ENCODE measurements around the gene TMEM43. TPM values are rescaled to one million over a fixed set of nuclear protein-coding genes. Genes with fewer than 3 reads are reported as not detected.

Gene TMEM43
- polyA plus RNA-seq, 1 of the 3 experiments (the other 2 are of a cell fraction) = 105 TPM

DNA sequence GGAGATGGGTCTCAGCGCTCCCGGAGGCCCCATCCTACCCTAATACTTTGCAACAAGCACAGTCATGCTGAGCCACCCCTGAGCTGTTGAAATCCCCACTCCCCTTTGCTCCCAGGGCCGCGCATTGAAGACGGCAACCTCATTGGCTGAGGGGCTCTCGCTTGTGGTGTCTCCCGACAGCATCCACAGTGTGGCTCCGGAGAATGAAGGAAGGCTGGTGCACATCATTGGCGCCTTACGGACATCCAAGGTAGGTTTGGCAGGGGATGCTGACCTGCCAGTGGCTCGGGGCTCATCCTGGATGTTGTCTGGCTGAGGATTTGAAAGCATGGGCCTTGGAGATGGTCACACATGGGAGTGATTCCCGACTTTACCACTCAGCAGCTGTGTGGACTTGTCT, 5.9 kb downstream of the TMEM43 start (continued):
- TF ChIP-seq, protein P1, sequence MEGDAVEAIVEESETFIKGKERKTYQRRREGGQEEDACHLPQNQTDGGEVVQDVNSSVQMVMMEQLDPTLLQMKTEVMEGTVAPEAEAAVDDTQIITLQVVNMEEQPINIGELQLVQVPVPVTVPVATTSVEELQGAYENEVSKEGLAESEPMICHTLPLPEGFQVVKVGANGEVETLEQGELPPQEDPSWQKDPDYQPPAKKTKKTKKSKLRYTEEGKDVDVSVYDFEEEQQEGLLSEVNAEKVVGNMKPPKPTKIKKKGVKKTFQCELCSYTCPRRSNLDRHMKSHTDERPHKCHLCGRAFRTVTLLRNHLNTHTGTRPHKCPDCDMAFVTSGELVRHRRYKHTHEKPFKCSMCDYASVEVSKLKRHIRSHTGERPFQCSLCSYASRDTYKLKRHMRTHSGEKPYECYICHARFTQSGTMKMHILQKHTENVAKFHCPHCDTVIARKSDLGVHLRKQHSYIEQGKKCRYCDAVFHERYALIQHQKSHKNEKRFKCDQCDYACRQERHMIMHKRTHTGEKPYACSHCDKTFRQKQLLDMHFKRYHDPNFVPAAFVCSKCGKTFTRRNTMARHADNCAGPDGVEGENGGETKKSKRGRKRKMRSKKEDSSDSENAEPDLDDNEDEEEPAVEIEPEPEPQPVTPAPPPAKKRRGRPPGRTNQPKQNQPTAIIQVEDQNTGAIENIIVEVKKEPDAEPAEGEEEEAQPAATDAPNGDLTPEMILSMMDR (IDR thresholded peaks at IDR 0.05) = no peak

DNA sequence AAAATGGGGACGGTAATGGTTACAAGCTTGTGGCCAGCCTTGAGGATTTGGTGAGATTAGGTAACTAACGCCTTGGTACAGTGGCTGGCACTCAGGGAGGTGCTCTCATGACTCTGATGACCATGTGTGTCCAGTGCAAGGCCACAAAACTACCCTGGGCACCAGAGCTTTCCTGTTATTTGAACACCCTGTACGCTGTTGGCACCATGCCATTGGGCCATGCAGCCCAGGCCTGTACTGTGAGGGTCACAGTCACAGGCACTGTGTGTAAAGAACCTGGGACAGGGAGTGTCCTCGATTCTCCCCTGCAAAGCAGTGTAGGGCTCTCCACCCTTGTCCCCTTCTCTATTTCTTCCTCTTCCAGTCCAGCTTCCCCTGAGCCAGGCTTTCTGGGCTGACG, 6.3 kb downstream of the TMEM43 start:
- no peak overlapping the region for H3K27ac ChIP-seq (ENCODE audit: low read depth in 2 of 2, low read length in 1 of 2)
- H3K4me2 ChIP-seq = no peak overlapping the region
- CTCF ChIA-PET = interaction anchor here (1.9 kb wide), 1 partner anchor 234 kb away, joined by 11 read pairs; no protein-coding TSS in a partner anchor

DNA sequence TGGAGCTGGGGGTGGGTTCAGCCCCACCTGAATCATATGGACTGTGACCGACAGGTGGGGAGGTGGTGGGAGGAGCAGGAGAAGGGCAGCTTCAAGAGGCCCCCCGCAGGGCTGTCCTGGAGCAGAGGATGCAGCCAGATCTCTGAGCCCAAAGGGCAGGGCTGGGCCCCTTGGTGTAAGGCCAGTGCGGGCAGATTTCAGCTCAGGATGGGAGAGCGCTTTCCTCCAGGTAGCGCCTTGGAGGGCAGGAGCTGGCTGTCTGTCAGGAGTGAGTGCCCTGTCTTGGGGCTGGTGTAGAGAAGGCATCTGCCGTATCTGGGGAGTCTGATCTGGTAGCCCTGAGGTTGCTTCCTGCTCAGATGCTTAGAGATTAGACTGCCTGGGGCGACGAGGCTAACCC, 7.3 kb downstream of the TMEM43 start:
- POLR2A ChIA-PET = no interaction called here

More for the DNA sequence above, 6.3 kb downstream of the TMEM43 start:
- no peak for TF ChIP-seq RXRA (IDR thresholded peaks at IDR 0.05; ENCODE audit: borderline replicate concordance, low read depth)
- Histone ChIP-seq H3K36me3 (replicated peaks in 1 of 2; ENCODE audit: control insufficient read depth in 1 of 2, insufficient read depth in 2 of 2, low read length in 1 of 2) (peaks cover 45 to 88% of the 10 kb centered on the region in 2 experiments), H3K27me3 (ENCODE audit: insufficient read depth) (no peaks in the 10 kb centered on the region), H3F3A (replicated peaks; ENCODE audit: insufficient read depth) (peaks cover 7% of the 10 kb centered on the region), H2AFZ (ENCODE audit: low read depth) (no peak overlapping the region), H3K79me2 (ENCODE audit: insufficient read depth) (peaks cover 47% of the 10 kb centered on the region), H4K20me1 (ENCODE audit: insufficient read depth) (peaks cover 33% of the 10 kb centered on the region), H3K4me3 (ENCODE audit: low read depth in 2 of 2, low read length in 1 of 2) (no peak overlapping the region), H3K9me2 (no peaks in the 10 kb centered on the region), H3K9ac (no peak overlapping the region), H3K4me1 (ENCODE audit: control insufficient read depth in 1 of 2, insufficient read depth in 2 of 2, low read depth in 1 of 2, low read length in 1 of 2) (peaks cover 9 to 11% of the 10 kb centered on the region in 2 experiments), H3K9me3 (no peaks in the 10 kb centered on the region)
- DNase-seq = no peak
- POLR2A ChIA-PET = no interaction called here
- 100% methylated on average over 4 of the region's 5 CpGs for WGBS (ENCODE audit: low lambda C conversion rate)

More for the DNA sequence above, 7.3 kb downstream of the TMEM43 start:
- Histone ChIP-seq H3K9me3 (no peaks in the 10 kb centered on the region), H3K4me3 (ENCODE audit: low read depth in 2 of 2, low read length in 1 of 2) (no peak overlapping the region), H4K20me1 (ENCODE audit: insufficient read depth) (peaks cover 23% of the 10 kb centered on the region), H2AFZ (ENCODE audit: low read depth) (no peak overlapping the region), H3K9ac (no peak overlapping the region), H3K9me2 (no peaks in the 10 kb centered on the region), H3K36me3 (replicated peaks in 1 of 2; ENCODE audit: control insufficient read depth in 1 of 2, insufficient read depth in 2 of 2, low read length in 1 of 2) (peaks cover 40 to 94% of the 10 kb centered on the region in 2 experiments), H3K4me1 (ENCODE audit: control insufficient read depth in 1 of 2, insufficient read depth in 2 of 2, low read depth in 1 of 2, low read length in 1 of 2) (peaks cover 2 to 3% of the 10 kb centered on the region in 2 experiments; a peak in 2 of 4 replicates), H3K4me2 (no peak overlapping the region), H3K27me3 (ENCODE audit: insufficient read depth) (no peaks in the 10 kb centered on the region), H3K79me2 (ENCODE audit: insufficient read depth) (peaks cover 37% of the 10 kb centered on the region), H3K27ac (ENCODE audit: low read depth in 2 of 2, low read length in 1 of 2) (no peak overlapping the region), H3F3A (replicated peaks; ENCODE audit: insufficient read depth) (no peaks in the 10 kb centered on the region)
- 100% methylated on average over 3 of the region's 8 CpGs for WGBS (ENCODE audit: low lambda C conversion rate)
- CTCF ChIA-PET = interaction anchor here (1.9 kb wide), 1 partner anchor 235 kb away, joined by 11 read pairs; no protein-coding TSS in a partner anchor
- no peak for DNase-seq
- TF ChIP-seq NFIC (IDR thresholded peaks at IDR 0.05; ENCODE audit: borderline replicate concordance) = no peak
- TF ChIP-seq TAF1 (IDR thresholded peaks at IDR 0.05; ENCODE audit: borderline replicate concordance, low read depth, low read length) = no peak
- no peak for TF ChIP-seq MEF2A (IDR thresholded peaks at IDR 0.05; ENCODE audit: borderline replicate concordance, low read depth)
- TF ChIP-seq, protein P2, sequence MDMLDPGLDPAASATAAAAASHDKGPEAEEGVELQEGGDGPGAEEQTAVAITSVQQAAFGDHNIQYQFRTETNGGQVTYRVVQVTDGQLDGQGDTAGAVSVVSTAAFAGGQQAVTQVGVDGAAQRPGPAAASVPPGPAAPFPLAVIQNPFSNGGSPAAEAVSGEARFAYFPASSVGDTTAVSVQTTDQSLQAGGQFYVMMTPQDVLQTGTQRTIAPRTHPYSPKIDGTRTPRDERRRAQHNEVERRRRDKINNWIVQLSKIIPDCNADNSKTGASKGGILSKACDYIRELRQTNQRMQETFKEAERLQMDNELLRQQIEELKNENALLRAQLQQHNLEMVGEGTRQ (IDR thresholded peaks at IDR 0.05; ENCODE audit: borderline replicate concordance, low read depth, low read length) = no peak
- TF ChIP-seq, protein P3, sequence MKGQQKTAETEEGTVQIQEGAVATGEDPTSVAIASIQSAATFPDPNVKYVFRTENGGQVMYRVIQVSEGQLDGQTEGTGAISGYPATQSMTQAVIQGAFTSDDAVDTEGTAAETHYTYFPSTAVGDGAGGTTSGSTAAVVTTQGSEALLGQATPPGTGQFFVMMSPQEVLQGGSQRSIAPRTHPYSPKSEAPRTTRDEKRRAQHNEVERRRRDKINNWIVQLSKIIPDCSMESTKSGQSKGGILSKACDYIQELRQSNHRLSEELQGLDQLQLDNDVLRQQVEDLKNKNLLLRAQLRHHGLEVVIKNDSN (IDR thresholded peaks at IDR 0.05; ENCODE audit: borderline replicate concordance, low read depth) = no peak
- TF ChIP-seq SIN3A (IDR thresholded peaks at IDR 0.05; ENCODE audit: borderline replicate concordance, low read depth, low read length) = no peak
- TF ChIP-seq, protein P4, sequence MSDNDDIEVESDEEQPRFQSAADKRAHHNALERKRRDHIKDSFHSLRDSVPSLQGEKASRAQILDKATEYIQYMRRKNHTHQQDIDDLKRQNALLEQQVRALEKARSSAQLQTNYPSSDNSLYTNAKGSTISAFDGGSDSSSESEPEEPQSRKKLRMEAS (IDR thresholded peaks at IDR 0.05; ENCODE audit: low read depth) = no peak
- TF ChIP-seq MXI1 (IDR thresholded peaks at IDR 0.05; ENCODE audit: low read depth, low read length) = no peak
